Activated CD8-positive, alpha-beta memory T cell treated with anti-CD3 and anti-CD28 coated beads, Interleukin-2, amount 50 U/mL, for 48 hours (primary cell): ENCODE data around the gene RANBP9.
A peak's percentile ranks its signal among the peaks of the same experiment; 100 is the strongest.

Experiments
- DNase-seq: peaks from one replicate; pipeline ENCODE4 v3.0.0-alpha.2; 2020

RANBP9 gene

GRCh38 chr6:13710552-13711323, 897 bp downstream of the RANBP9 start:
- DNase-seq = peak; percentile 78

GRCh38 chr6:13709689-13710551, 1.7 kb downstream of the RANBP9 start:
- DNase-seq = no peak

GRCh38 chr6:13708736-13709135, 2.9 kb downstream of the RANBP9 start:
- no peak for DNase-seq

GRCh38 chr6:13703496-13703895, 8.1 kb downstream of the RANBP9 start:
- DNase-seq = no peak

GRCh38 chr6:13702809-13703302, 8.8 kb downstream of the RANBP9 start:
- DNase-seq = no peak

GRCh38 chr6:13700232-13700631, 11.4 kb downstream of the RANBP9 start:
- DNase-seq = no peak

- no peak for DNase-seq
These were observed 12.9 kb downstream of the RANBP9 start for GRCh38 chr6:13698715-13699114.

GRCh38 chr6:13697857-13698256, 13.8 kb downstream of the RANBP9 start:
- DNase-seq = no peak

- no peak for DNase-seq
These were observed 15.4 kb downstream of the RANBP9 start for GRCh38 chr6:13696226-13696625.

GRCh38 chr6:13695252-13695651, 16.4 kb downstream of the RANBP9 start:
- DNase-seq = no peak

GRCh38 chr6:13694562-13694961, 17.1 kb downstream of the RANBP9 start:
- no peak for DNase-seq

GRCh38 chr6:13689511-13690256, 22.0 kb downstream of the RANBP9 start:
- DNase-seq = no peak

- DNase-seq = no peak
These were observed 22.9 kb downstream of the RANBP9 start for GRCh38 chr6:13688692-13689196.

GRCh38 chr6:13687917-13688351, 23.7 kb downstream of the RANBP9 start:
- no peak for DNase-seq

- no peak for DNase-seq
These were observed 26.8 kb downstream of the RANBP9 start for GRCh38 chr6:13684855-13685254.

- DNase-seq = no peak
These were observed 28.6 kb downstream of the RANBP9 start for GRCh38 chr6:13683038-13683437.

- no peak for DNase-seq
These were observed 29.3 kb downstream of the RANBP9 start for GRCh38 chr6:13682346-13682745.

- DNase-seq = no peak
These were observed 30.2 kb downstream of the RANBP9 start for GRCh38 chr6:13681305-13682061.

- DNase-seq = no peak
These were observed 31.1 kb downstream of the RANBP9 start for GRCh38 chr6:13680448-13680968.

GRCh38 chr6:13679996-13680395, 31.6 kb downstream of the RANBP9 start:
- no peak for DNase-seq

GRCh38 chr6:13678255-13678983, 33.2 kb downstream of the RANBP9 start:
- no peak for DNase-seq
